Omental fat pad (tissue), 4 donors: ENCODE data around the gene TRIML1. TPM values are rescaled to one million over a fixed set of nuclear protein-coding genes. Genes with fewer than 3 reads are reported as not detected.
"Not testable (repeated sequence)": the region's sequence is repeated elsewhere in the genome, so short reads cannot be mapped to it uniquely, and the experiment has no call there.

Source experiments
- ATAC-seq: fragments of 150-250 bp; one replicate; pipeline ENCODE4 v1.9.1; 2016; ENCODE audit warnings: mild to moderate bottlenecking, moderate library complexity; ENCODE audit not compliant: low FRiP score
- DNase-seq: peaks from one replicate; pipeline ENCODE4 v3.0.0-alpha.2; 2019; ENCODE audit warnings: low spot score
- CTCF ChIP-seq, 3 donors: fragments of 450-650 bp; IDR thresholded peaks; one replicate each; pipeline ENCODE4 v1.5.1; 2016 to 2017; ENCODE audit warnings: antibody characterized with exemption in 3 of 3, mild to moderate bottlenecking in 3 of 3, moderate library complexity in 2 of 3
- total RNA-seq, 4 donors: library from RNA; depleted of rRNA; stranded (reverse); fragments of >200 nt; gene quantifications; one replicate each; pipeline ENCODE4 v1.1.0, GENCODE V29; 2016

The TRIML1 gene
- total RNA-seq, 4 donors from 2014 or later: not detected

DNA sequence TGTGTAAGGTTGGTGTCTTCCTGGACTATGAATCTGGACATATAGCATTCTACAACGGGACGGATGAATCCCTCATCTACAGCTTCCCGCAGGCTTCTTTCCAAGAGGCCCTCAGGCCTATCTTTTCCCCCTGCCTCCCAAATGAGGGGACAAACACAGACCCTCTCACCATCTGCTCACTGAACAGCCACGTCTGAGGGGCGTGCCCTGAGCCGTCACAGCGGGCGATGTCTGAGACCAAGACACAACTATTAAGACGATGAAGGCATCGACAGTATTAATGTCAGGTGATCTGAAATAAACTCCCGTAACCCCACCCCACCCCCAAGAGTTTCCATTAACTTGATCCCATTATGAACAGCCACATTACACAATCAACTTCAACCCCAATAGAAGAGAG is 7.9 kb downstream of the TRIML1 start:
- ATAC-seq: no peak
- TF ChIP-seq CTCF (IDR thresholded peaks at IDR 0.05): no peak
- DNase-seq: no peak

DNA sequence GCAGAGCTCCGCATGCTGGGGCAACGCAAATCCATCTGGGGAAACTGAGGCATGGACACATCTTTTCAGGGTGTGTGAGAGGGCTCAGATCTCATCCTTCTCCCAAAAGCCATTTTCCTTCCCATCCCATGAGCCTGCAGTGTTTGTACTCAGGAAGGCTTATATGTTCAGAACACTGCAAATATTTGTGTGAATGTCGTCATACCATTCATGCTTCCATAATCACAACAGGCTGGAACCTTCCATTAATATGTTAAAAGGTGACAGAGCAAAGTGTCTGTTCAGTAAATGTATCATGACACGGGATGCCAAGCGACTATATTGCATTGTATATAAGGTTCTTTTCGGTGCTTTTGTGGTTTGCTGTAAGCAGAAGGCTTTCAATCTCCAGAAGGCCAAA is 8.5 kb downstream of the TRIML1 start:
- no peak for TF ChIP-seq CTCF (IDR thresholded peaks at IDR 0.05)
- ATAC-seq: no peak
- no peak for DNase-seq

- TF ChIP-seq CTCF (IDR thresholded peaks at IDR 0.05): no peak
- ATAC-seq (no peak), DNase-seq (no peak)
Observed at GRCh38 chr4:188154668-188155405, 15.6 kb downstream of the TRIML1 start.

DNA sequence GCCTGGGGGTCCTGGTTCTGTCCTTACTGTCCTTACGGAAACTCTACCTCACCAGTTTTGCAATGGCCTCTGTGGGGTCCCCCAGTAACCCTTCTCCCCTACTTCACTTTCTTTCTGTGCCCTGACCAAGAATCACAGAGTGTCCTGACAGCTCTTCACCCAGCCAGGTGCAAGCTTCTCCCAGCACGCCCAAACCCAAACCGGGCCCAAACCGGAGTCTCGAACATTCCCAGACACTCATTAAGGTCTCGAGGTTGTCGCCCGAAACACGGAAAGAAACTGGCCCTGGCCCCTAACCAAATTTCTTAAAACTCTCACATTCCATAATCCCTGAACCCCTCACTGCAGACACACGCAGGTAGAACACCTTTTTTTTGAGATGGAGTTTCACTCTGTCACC is 19.1 kb downstream of the TRIML1 start:
- DNase-seq (no peak), ATAC-seq (no peak)
- TF ChIP-seq CTCF (IDR thresholded peaks at IDR 0.05): no peak

GRCh38 chr4:188159513-188160226 is 20.4 kb downstream of the TRIML1 start:
- DNase-seq, ATAC-seq: not testable (repeated sequence)

DNA sequence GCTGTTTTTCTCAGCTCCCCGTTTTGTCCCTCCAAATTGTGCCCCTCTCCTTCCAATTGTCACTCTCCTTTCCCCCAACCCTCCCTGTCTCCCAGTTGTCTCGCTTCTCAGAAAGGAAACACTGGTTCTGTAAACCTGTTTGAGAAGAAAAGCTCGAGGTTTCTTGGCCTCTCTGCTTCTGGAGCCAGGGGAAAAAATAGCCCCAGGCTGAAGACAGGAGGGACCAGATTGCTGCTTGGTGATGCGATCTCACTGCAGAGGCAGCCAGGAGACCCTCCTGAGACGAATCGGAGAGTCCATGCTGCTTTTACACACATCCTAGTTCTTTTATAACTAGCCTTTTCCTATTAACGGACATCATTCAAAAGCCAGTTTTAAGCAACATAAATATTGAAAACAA is 21.2 kb downstream of the TRIML1 start:
- ATAC-seq: no peak
- TF ChIP-seq CTCF (IDR thresholded peaks at IDR 0.05): no peak

GRCh38 chr4:188161167-188161566 is 21.9 kb downstream of the TRIML1 start:
- no peak for TF ChIP-seq CTCF (IDR thresholded peaks at IDR 0.05)
- ATAC-seq: no peak

More for the DNA sequence above, 21.2 kb downstream of the TRIML1 start:
- no peak for DNase-seq

More at GRCh38 chr4:188161167-188161566, 21.9 kb downstream of the TRIML1 start:
- DNase-seq: no peak
